ENCODE data around the gene GRIA2.

DNA sequence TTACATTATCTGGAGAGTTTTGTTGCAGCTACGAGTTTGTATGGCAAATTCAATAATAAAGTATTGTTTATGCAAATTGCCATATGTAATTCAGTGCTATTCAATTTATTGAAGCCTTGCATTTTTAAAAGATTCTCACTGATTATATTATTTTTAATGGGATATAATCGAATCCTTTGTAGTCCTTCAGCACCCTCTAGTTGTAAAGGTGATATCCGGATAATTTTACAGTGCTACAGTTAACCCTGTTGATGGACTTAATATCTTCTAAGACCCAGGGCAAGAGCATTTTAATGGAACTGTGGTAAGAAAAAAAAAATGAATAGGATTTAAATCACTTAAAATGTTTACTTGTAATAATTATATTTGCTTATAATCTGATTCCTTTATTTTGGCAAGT lies 48.5 kb upstream of the GRIA2 start:
- TF ChIP-seq, protein P1, sequence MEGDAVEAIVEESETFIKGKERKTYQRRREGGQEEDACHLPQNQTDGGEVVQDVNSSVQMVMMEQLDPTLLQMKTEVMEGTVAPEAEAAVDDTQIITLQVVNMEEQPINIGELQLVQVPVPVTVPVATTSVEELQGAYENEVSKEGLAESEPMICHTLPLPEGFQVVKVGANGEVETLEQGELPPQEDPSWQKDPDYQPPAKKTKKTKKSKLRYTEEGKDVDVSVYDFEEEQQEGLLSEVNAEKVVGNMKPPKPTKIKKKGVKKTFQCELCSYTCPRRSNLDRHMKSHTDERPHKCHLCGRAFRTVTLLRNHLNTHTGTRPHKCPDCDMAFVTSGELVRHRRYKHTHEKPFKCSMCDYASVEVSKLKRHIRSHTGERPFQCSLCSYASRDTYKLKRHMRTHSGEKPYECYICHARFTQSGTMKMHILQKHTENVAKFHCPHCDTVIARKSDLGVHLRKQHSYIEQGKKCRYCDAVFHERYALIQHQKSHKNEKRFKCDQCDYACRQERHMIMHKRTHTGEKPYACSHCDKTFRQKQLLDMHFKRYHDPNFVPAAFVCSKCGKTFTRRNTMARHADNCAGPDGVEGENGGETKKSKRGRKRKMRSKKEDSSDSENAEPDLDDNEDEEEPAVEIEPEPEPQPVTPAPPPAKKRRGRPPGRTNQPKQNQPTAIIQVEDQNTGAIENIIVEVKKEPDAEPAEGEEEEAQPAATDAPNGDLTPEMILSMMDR (IDR thresholded peaks at IDR 0.05) = peak in 1 of 4 experiments; percentile 5
- no peak for TF ChIP-seq POLR2A (IDR thresholded peaks at IDR 0.05)
